Measurements from ENCODE around the gene CAMTA2. TPM values are rescaled to one million over a fixed set of nuclear protein-coding genes. Genes with fewer than 3 reads are reported as not detected.

The CAMTA2 gene
- total and polyA plus RNA-seq, 9 of the 15 experiments (the other 6 are each of a cell fraction or from before 2014, with no cell fraction given) = 0.24 to 25.1 (median 6.3) TPM

DNA sequence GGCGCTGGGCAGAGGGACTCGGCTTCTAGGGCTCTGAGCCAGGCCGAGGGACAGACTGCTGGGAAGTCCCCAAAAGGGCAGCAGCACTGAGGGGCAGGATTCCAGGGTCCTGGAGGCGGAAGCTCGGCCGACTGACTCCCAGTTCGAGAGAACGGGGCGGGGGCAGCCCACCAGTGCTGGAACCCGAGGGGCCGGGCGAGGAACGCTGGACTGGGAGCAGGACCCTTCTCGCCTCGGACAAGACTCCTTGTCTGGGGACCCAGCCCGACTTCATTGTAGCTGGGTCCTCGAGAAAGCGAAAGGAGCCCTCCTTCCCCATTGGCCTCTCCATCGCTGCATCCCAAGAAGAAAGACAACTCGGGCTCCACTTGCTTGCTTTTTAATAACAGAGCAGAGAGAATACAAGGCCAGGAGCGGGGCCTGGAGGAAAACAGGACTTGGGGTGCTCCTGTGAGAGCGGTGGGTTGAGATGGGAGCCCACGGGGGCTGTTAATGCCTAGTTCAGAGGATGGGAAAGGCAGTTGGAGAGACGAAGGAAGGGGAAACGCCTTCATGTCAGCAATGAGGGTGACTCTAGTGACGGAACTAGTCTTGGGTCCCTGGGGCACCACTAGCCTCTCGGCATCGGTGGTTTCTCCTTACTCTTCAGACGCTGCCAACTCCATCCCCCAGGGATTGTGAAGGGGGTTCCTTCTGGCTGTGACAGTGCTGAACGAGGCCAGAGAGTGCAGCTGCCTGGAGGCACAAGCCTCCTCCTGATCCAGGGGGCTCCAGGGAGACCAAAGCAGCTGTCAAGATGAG is 492 bp upstream of the CAMTA2 start (continued):
- peak; percentile 17 to 65; a peak in 2 of 4 replicates for TF ChIP-seq NRF1 (conservative IDR thresholded peaks at IDR 0.05 in 1 of 2, IDR thresholded peaks at IDR 0.05 in 1 of 2)
- 0 out of 2 replicates have a peak, but pooled peaks have one; percentile 9 for TF ChIP-seq SUPT5H (IDR thresholded peaks at IDR 0.05)
- TF ChIP-seq HCFC1 (IDR thresholded peaks at IDR 0.05; ENCODE audit: low read depth, low read length) = no peak
- TF ChIP-seq, protein P1, sequence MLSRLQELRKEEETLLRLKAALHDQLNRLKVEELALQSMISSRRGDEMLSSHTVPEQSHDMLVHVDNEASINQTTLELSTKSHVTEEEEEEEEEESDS (CRISPR knock-in tag; IDR thresholded peaks at IDR 0.05) = no peak
- TF ChIP-seq, protein P2, sequence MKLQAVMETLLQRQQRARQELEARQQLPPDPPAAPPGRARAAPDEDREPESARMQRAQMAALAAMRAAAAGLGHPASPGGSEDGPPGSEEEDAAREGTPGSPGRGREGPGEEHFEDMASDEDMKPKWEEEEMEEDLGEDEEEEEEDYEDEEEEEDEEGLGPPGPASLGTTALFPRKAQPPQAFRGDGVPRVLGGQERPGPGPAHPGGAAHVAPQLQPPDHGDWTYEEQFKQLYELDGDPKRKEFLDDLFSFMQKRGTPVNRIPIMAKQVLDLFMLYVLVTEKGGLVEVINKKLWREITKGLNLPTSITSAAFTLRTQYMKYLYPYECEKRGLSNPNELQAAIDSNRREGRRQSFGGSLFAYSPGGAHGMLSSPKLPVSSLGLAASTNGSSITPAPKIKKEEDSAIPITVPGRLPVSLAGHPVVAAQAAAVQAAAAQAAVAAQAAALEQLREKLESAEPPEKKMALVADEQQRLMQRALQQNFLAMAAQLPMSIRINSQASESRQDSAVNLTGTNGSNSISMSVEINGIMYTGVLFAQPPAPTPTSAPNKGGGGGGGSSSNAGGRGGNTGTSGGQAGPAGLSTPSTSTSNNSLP (IDR thresholded peaks at IDR 0.05; ENCODE audit: borderline replicate concordance, low read depth, low read length) = no peak
- TF ChIP-seq SAFB (IDR thresholded peaks at IDR 0.05; ENCODE audit: borderline replicate concordance, low read depth, low read length) = no peak
- no peak for TF ChIP-seq POLR2A (conservative IDR thresholded peaks at IDR 0.05)
- TF ChIP-seq PHF8 (IDR thresholded peaks at IDR 0.05; ENCODE audit: borderline replicate concordance, low read length) = peak; percentile 34; the same call in 1 of the 2 replicates
- TF ChIP-seq ZNF253 (CRISPR knock-in tag; conservative IDR thresholded peaks at IDR 0.05) = no peak
- TF ChIP-seq ZNF445 (CRISPR knock-in tag; IDR thresholded peaks at IDR 0.05; ENCODE audit: low read depth) = no peak
- 0 out of 2 replicates have a peak, but pooled peaks have one; percentile 3 for TF ChIP-seq L3MBTL2 (IDR thresholded peaks at IDR 0.05)
- TF ChIP-seq YY1 (IDR thresholded peaks at IDR 0.05; ENCODE audit: borderline replicate concordance in 1 of 3, control insufficient read depth in 1 of 3, extremely low read depth in 1 of 3, insufficient read depth in 3 of 3, insufficient read length in 1 of 3, insufficient replicate concordance in 2 of 3, low read depth in 1 of 3, low read length in 2 of 3) = no peak
- 0 out of 4 replicates have a peak, but pooled peaks of 1 of the 2 experiments have one; percentile 15 for TF ChIP-seq SRF (CRISPR knock-in tag; IDR thresholded peaks at IDR 0.05)
- TF ChIP-seq, protein P3, sequence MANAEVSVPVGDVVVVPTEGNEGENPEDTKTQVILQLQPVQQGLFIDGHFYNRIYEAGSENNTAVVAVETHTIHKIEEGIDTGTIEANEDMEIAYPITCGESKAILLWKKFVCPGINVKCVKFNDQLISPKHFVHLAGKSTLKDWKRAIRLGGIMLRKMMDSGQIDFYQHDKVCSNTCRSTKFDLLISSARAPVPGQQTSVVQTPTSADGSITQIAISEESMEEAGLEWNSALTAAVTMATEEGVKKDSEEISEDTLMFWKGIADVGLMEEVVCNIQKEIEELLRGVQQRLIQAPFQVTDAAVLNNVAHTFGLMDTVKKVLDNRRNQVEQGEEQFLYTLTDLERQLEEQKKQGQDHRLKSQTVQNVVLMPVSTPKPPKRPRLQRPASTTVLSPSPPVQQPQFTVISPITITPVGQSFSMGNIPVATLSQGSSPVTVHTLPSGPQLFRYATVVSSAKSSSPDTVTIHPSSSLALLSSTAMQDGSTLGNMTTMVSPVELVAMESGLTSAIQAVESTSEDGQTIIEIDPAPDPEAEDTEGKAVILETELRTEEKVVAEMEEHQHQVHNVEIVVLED (CRISPR knock-in tag; IDR thresholded peaks at IDR 0.05) = no peak
- no peak for TF ChIP-seq NR2C2 (CRISPR knock-in tag; IDR thresholded peaks at IDR 0.05)
- peak; percentile 10; the same call in 1 of the 2 replicates for TF ChIP-seq NR2C2 (tag; IDR thresholded peaks at IDR 0.05)
